GM10248 (cell line): ENCODE data around the gene HSPB6.

Experiments
- CTCF ChIA-PET: fragments of 300-600 bp; sonication (Branson Sonifier 250); formaldehyde crosslinking; extraction: SDS; loops from one replicate; lab custom pipeline; 2021; ENCODE audit warnings: antibody characterized with exemption; lab: Yijun Ruan, JAX
- POLR2A ChIA-PET: fragments of 350-650 bp; sonication (Branson Sonifier 250); formaldehyde crosslinking; extraction: SDS; loops from one replicate; lab custom pipeline; 2020; ENCODE audit warnings: antibody characterized with exemption; lab: Yijun Ruan, JAX
- DNase-seq: peaks from one replicate; pipeline ENCODE4 v3.0.0; 2012; ENCODE audit errors: extremely low spot score
- CTCF ChIP-seq: IDR thresholded peaks from 2 replicates; pipeline ENCODE4 v1.5.1; 2012; ENCODE audit warnings: mild to moderate bottlenecking, low read depth; ENCODE audit errors: extremely low read depth, missing control alignments, control extremely low read depth

HSPB6 gene

DNA sequence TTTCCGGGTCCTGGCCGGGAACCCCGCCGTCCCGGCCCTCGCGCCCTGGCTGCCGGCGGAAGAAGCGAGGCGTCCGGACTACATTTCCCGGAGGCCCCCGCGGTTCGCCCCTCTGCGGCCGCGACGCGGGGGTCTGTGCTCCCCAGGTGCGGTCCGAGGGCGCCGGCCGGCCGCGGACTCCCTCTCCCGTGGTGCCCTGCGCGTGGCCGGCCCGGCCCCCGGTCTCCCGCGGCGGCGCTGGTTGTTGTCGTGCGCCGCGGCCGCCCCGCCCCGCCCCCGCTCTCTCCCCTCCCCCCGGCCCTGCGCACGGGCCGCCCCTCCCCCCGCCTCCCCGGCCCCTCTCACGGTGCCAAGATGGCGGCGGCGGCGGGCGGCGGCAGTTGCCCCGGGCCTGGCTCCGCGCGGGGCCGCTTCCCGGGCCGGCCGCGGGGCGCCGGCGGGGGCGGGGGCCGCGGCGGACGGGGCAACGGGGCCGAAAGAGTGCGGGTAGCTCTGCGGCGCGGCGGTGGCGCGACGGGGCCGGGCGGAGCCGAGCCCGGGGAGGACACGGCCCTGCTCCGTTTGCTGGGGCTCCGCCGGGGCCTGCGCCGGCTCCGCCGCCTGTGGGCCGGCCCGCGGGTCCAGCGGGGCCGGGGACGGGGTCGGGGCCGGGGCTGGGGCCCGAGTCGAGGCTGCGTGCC is 39.0 kb downstream of the HSPB6 start, which contains the start of gene KMT2B:
TSS of gene KMT2B (plus strand) at position 339 of the 680 bp plus-strand sequence. CDS start at position 355, 16 bp downstream.
- no peak for TF ChIP-seq CTCF
- DNase-seq, result peak; percentile 96
- CTCF ChIA-PET, result interaction anchor here (1.0 to 1.6 kb wide), 3 partner anchors 22 to 25 kb away, joined by 3 to 4 read pairs (median 3); no protein-coding TSS in a partner anchor
- POLR2A ChIA-PET, result interaction anchor here (0.5 to 1.5 kb wide), 4 partner anchors 23 to 30 kb away, joined by 3 to 10 read pairs (median 4); partner anchors contain the start of genes IGFLR1 and LIN37

- ChIA-PET POLR2A (interaction anchor here (0.6 kb wide), 1 partner anchor 23 kb away, joined by 3 read pairs; no protein-coding TSS in a partner anchor), CTCF (interaction anchor here (1.0 to 6.0 kb wide), 2 partner anchors 17 to 24 kb away, joined by 3 to 184 read pairs; partner anchors contain the start of gene ZBTB32)
- TF ChIP-seq CTCF, result peak; percentile 78
- peak; percentile 78 for DNase-seq
Observed at GRCh38 chr19:35716801-35717664, 39.8 kb downstream of the HSPB6 start.

DNA sequence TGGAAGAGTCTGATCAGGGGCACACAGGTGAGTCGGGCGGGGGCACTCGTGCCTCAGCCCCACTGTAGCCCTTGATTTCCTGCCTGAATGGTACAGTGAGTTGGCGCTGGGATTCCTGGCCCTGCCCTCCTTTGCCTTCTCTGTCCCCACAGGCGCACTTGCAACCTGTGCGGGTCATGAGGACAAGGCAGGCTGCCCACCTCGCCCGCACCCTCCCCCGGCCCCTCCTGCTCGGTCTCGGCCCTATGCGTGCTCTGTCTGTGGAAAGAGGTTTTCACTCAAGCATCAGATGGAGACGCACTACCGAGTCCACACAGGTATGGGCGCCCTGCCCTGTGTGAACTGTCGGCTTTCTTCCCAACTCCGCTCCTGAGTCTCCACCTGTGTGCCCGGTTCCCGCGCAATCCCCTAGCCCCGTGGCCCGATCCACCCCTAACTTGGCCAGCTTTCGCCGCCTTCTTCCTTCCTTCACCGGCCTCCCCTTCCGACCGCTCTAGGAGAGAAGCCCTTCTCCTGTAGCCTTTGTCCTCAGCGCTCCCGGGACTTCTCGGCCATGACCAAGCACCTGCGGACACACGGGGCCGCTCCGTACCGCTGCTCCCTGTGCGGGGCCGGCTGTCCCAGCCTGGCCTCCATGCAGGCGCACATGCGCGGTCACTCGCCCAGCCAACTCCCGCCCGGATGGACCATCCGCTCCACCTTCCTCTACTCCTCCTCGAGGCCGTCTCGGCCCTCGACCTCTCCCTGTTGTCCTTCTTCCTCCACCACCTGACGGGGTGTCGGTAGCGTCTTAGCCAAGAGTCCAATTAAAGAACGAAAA is 40.6 kb downstream of the HSPB6 start:
- no peak for TF ChIP-seq CTCF
- POLR2A ChIA-PET, result interaction anchor here (0.7 kb wide), 1 partner anchor 20 kb away, joined by 4 read pairs; no protein-coding TSS in a partner anchor
- CTCF ChIA-PET, result interaction anchor here (1.1 to 6.0 kb wide), 3 partner anchors 17 to 32 kb away, joined by 3 to 184 read pairs (median 4); partner anchors contain the start of genes LIN37, PSENEN, U2AF1L4 and ZBTB32
- DNase-seq, result no peak

GRCh38 chr19:35715355-35715809 is 41.4 kb downstream of the HSPB6 start:
- no peak for TF ChIP-seq CTCF
- no peak for DNase-seq
- ChIA-PET POLR2A (interaction anchor here (0.7 kb wide), 1 partner anchor 19 kb away, joined by 4 read pairs; no protein-coding TSS in a partner anchor), CTCF (interaction anchor here (1.0 to 6.0 kb wide), 7 partner anchors 16 to 167 kb away, joined by 3 to 184 read pairs (median 4); partner anchors contain the start of genes LIN37, PSENEN, U2AF1L4 and ZBTB32)

DNA sequence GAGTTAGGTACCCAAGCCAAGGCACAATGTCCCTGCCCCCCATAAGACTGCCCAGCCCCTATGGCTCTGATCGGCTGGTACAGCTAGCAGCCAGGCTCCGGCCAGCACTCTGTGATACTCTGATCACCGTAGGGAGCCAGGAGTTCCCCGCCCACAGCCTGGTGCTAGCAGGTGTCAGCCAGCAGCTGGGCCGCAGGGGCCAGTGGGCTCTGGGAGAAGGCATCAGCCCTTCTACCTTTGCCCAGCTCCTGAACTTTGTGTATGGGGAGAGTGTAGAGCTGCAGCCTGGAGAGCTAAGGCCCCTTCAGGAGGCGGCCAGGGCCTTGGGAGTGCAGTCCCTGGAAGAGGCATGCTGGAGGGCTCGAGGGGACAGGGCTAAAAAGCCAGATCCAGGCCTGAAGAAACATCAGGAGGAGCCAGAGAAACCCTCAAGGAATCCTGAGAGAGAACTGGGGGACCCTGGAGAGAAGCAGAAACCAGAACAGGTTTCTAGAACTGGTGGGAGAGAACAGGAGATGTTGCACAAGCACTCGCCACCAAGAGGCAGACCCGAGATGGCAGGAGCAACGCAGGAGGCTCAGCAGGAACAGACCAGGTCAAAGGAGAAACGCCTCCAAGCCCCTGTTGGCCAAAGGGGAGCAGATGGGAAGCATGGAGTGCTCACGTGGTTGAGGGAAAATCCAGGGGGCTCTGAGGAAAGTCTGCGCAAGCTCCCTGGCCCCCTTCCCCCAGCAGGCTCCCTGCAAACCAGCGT is 42.1 kb downstream of the HSPB6 start:
- CTCF ChIA-PET, result interaction anchor here (0.7 to 6.0 kb wide), 8 partner anchors 15 to 216 kb away, joined by 3 to 184 read pairs (median 4); partner anchors contain the start of genes PSENEN, U2AF1L4 and ZBTB32
- peak; percentile 45 for TF ChIP-seq CTCF
- POLR2A ChIA-PET, result interaction anchor here (5.0 kb wide), 1 partner anchor 12 kb away, joined by 42 read pairs; no protein-coding TSS in a partner anchor
- DNase-seq, result peak; percentile 57
